WTC11 (cell line): ENCODE data around the gene TSPAN18. TPM values are rescaled to one million over a fixed set of nuclear protein-coding genes. Genes with fewer than 3 reads are reported as not detected.

Experiments
- ATAC-seq: fragments of 200-7000 bp; cut with Tn5 transposase; 2 replicates; pipeline ENCODE4 v1.10.0; 2021; ENCODE audit warnings: mild to moderate bottlenecking, moderate library complexity
- CTCF ChIA-PET: fragments of 300-600 bp; sonication (Branson Sonifier 250); formaldehyde crosslinking; loops from one replicate; lab custom pipeline; 2021; ENCODE audit warnings: antibody characterized with exemption; lab: Charles Lee
- POLR2A ChIA-PET: fragments of 350-600 bp; sonication (Branson Sonifier 250); formaldehyde crosslinking; loops from one replicate; lab custom pipeline; 2021; ENCODE audit warnings: antibody characterized with exemption; lab: Charles Lee
- DNase-seq: peaks from one replicate; pipeline ENCODE4 v3.0.0; 2021; ENCODE audit warnings: low spot score
- H3K27ac Mint-ChIP-seq: 2 replicates; pipeline ENCODE4 v1.8.0; 2021; ENCODE audit warnings: mixed read lengths
- H3K27me3 Mint-ChIP-seq: 2 replicates; pipeline ENCODE4 v1.8.0; 2021; ENCODE audit warnings: low read depth, mild to moderate bottlenecking, moderate library complexity, mixed read lengths
- H3K36me3 Mint-ChIP-seq: 2 replicates; pipeline ENCODE4 v1.8.0; 2021; ENCODE audit warnings: mixed read lengths
- H3K4me1 Mint-ChIP-seq: 2 replicates; pipeline ENCODE4 v1.8.0; 2022; ENCODE audit warnings: mixed read lengths
- H3K4me3 Mint-ChIP-seq: 2 replicates; pipeline ENCODE4 v1.8.0; 2021; ENCODE audit warnings: mild to moderate bottlenecking, moderate library complexity, mixed read lengths
- H3K9me3 Mint-ChIP-seq: 2 replicates; pipeline ENCODE4 v1.8.0; 2021; ENCODE audit warnings: mixed read lengths
- AFF4 ChIP-seq: sonication (generic); formaldehyde crosslinking; IDR thresholded peaks from 2 replicates; pipeline ENCODE4 v1.8.1; 2023; ENCODE audit warnings: mild to moderate bottlenecking, missing genetic modification reagents, borderline replicate concordance
- AR ChIP-seq: fragments of 250-450 bp; sonication (Bioruptor Pico); IDR thresholded peaks from 2 replicates; pipeline ENCODE4 v1.9.0; 2021; ENCODE audit warnings: mild to moderate bottlenecking
- CBFB ChIP-seq: sonication (generic); formaldehyde crosslinking; IDR thresholded peaks from 2 replicates; pipeline ENCODE4 v1.8.1; 2022; ENCODE audit warnings: mild to moderate bottlenecking, low read depth, missing genetic modification reagents
- ESRRA ChIP-seq: sonication (generic); formaldehyde crosslinking; IDR thresholded peaks from 2 replicates; pipeline ENCODE4 v1.8.1; 2022; ENCODE audit warnings: mild to moderate bottlenecking, missing genetic modification reagents, borderline replicate concordance
- HMGXB4 ChIP-seq: sonication (generic); formaldehyde crosslinking; IDR thresholded peaks from 2 replicates; pipeline ENCODE4 v1.8.1; 2023; ENCODE audit warnings: mild to moderate bottlenecking, moderate library complexity, missing genetic modification reagents
- JAZF1 ChIP-seq: fragments of 250-450 bp; sonication (Bioruptor Pico); IDR thresholded peaks from 2 replicates; pipeline ENCODE4 v1.9.0; 2021; ENCODE audit warnings: moderate library complexity, mild to moderate bottlenecking, inconsistent platforms
- KAT7 ChIP-seq: sonication (generic); formaldehyde crosslinking; IDR thresholded peaks from 2 replicates; pipeline ENCODE4 v1.8.1; 2023; ENCODE audit warnings: missing genetic modification reagents, mild to moderate bottlenecking, borderline replicate concordance
- MLX ChIP-seq: sonication (generic); formaldehyde crosslinking; IDR thresholded peaks from 2 replicates; pipeline ENCODE4 v1.8.1; 2023; ENCODE audit warnings: mild to moderate bottlenecking, missing genetic modification reagents, moderate library complexity
- NR1H2 ChIP-seq: sonication (generic); formaldehyde crosslinking; IDR thresholded peaks from 2 replicates; pipeline ENCODE4 v1.9.0; 2021; ENCODE audit warnings: mild to moderate bottlenecking, moderate library complexity, missing genetic modification reagents
- RORB ChIP-seq: fragments of 250-450 bp; sonication (Bioruptor Pico); IDR thresholded peaks from 2 replicates; pipeline ENCODE4 v1.9.0; 2021; ENCODE audit warnings: mild to moderate bottlenecking
- SP1 ChIP-seq: sonication (generic); formaldehyde crosslinking; conservative IDR thresholded peaks from 2 replicates; pipeline ENCODE4 v1.8.1; 2022; ENCODE audit warnings: missing genetic modification reagents
- TEAD4 ChIP-seq: sonication (generic); formaldehyde crosslinking; IDR thresholded peaks from 2 replicates; pipeline ENCODE4 v1.8.0; 2022; ENCODE audit warnings: mild to moderate bottlenecking, missing genetic modification reagents
- ZNF121 ChIP-seq: sonication (generic); formaldehyde crosslinking; IDR thresholded peaks from 2 replicates; pipeline ENCODE4 v1.8.0; 2023; ENCODE audit warnings: missing genetic modification reagents
- ZNF423 ChIP-seq: fragments of 250-450 bp; sonication (Bioruptor Pico); IDR thresholded peaks from 2 replicates; pipeline ENCODE4 v2.1.2; 2022; ENCODE audit warnings: mild to moderate bottlenecking, moderate library complexity
- total RNA-seq: library from RNA; stranded (reverse); gene quantifications from 3 replicates; pipeline ENCODE4 v1.2.3, GENCODE V29; 2021
- TF ChIP-seq, protein P1 (sequence below): sonication (generic); formaldehyde crosslinking; conservative IDR thresholded peaks from 2 replicates; pipeline ENCODE4 v1.8.1; 2022; ENCODE audit warnings: mild to moderate bottlenecking, missing genetic modification reagents
- TF ChIP-seq, protein P2 (sequence below): sonication (generic); formaldehyde crosslinking; IDR thresholded peaks from 2 replicates; pipeline ENCODE4 v1.8.1; 2023; ENCODE audit warnings: mild to moderate bottlenecking, missing genetic modification reagents
- TF ChIP-seq, protein P3 (sequence below): sonication (generic); formaldehyde crosslinking; IDR thresholded peaks from 2 replicates; pipeline ENCODE4 v1.8.0; 2022; ENCODE audit warnings: mild to moderate bottlenecking, missing genetic modification reagents

The TSPAN18 gene
- total RNA-seq, 1 experiment from 2014 or later: 44.7 TPM

- ChIA-PET CTCF (interaction anchor here (1.1 to 2.8 kb wide), 6 partner anchors 24 to 265 kb away, joined by 3 to 11 read pairs (median 6); partner anchors contain the start of gene TSPAN18), POLR2A (no interaction called here)
- DNase-seq: no peak
- no peaks in the 10 kb centered on the region for H3K36me3 Mint-ChIP-seq
- no peak for ATAC-seq
- H3K27ac Mint-ChIP-seq: 0 out of 2 replicates have a peak overlapping the region, but pooled peaks have one; percentile 29
- no peaks in the 10 kb centered on the region for H3K9me3 Mint-ChIP-seq
- TF ChIP-seq TEAD4 (CRISPR knock-in tag): no peak
- peaks cover 46% of the 10 kb centered on the region for H3K4me1 Mint-ChIP-seq
- H3K27me3 Mint-ChIP-seq: no peaks in the 10 kb centered on the region
- no peak overlapping the region for H3K4me3 Mint-ChIP-seq
Measured at GRCh38 chr11:44886790-44887140, 160.0 kb downstream of the TSPAN18 start.

- CTCF ChIA-PET: interaction anchor here (0.6 to 2.8 kb wide), 9 partner anchors 19 to 270 kb away, joined by 3 to 11 read pairs (median 4); partner anchors contain the start of gene TSPAN18
- POLR2A ChIA-PET: interaction anchor here (0.6 kb wide), 1 partner anchor 81 kb away, joined by 6 read pairs; no protein-coding TSS in a partner anchor
- H3K27ac Mint-ChIP-seq: no peak overlapping the region
Measured at GRCh38 chr11:44887636-44888035, 160.9 kb downstream of the TSPAN18 start.

More at GRCh38 chr11:44887636-44888035, 160.9 kb downstream of the TSPAN18 start:
- no peaks in the 10 kb centered on the region for H3K27me3 Mint-ChIP-seq
- no peaks in the 10 kb centered on the region for H3K9me3 Mint-ChIP-seq
- H3K36me3 Mint-ChIP-seq: no peaks in the 10 kb centered on the region
- ATAC-seq (peak; percentile 68), DNase-seq (no peak)
- H3K4me3 Mint-ChIP-seq: no peak overlapping the region; the same call in 1 of the 2 replicates
- TF ChIP-seq, protein P1, sequence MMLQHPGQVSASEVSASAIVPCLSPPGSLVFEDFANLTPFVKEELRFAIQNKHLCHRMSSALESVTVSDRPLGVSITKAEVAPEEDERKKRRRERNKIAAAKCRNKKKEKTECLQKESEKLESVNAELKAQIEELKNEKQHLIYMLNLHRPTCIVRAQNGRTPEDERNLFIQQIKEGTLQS (CRISPR knock-in tag): no peak
- TF ChIP-seq ESRRA: no peak
- TF ChIP-seq, protein P2, sequence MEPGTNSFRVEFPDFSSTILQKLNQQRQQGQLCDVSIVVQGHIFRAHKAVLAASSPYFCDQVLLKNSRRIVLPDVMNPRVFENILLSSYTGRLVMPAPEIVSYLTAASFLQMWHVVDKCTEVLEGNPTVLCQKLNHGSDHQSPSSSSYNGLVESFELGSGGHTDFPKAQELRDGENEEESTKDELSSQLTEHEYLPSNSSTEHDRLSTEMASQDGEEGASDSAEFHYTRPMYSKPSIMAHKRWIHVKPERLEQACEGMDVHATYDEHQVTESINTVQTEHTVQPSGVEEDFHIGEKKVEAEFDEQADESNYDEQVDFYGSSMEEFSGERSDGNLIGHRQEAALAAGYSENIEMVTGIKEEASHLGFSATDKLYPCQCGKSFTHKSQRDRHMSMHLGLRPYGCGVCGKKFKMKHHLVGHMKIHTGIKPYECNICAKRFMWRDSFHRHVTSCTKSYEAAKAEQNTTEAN: no peak
- TF ChIP-seq, protein P3, sequence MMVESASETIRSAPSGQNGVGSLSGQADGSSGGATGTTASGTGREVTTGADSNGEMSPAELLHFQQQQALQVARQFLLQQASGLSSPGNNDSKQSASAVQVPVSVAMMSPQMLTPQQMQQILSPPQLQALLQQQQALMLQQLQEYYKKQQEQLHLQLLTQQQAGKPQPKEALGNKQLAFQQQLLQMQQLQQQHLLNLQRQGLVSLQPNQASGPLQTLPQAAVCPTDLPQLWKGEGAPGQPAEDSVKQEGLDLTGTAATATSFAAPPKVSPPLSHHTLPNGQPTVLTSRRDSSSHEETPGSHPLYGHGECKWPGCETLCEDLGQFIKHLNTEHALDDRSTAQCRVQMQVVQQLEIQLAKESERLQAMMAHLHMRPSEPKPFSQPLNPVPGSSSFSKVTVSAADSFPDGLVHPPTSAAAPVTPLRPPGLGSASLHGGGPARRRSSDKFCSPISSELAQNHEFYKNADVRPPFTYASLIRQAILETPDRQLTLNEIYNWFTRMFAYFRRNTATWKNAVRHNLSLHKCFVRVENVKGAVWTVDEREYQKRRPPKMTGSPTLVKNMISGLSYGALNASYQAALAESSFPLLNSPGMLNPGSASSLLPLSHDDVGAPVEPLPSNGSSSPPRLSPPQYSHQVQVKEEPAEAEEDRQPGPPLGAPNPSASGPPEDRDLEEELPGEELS (CRISPR knock-in tag): no peak
- no peak for TF ChIP-seq TEAD4 (CRISPR knock-in tag)
- TF ChIP-seq AR (CRISPR knock-in tag): no peak
- no peak for TF ChIP-seq KAT7 (CRISPR knock-in tag)
- no peak for TF ChIP-seq AFF4
- no peak for TF ChIP-seq RORB
- TF ChIP-seq SP1 (CRISPR knock-in tag): no peak
- no peak for TF ChIP-seq ZNF121 (CRISPR knock-in tag)
- no peak for TF ChIP-seq MLX (CRISPR knock-in tag)
- no peak for TF ChIP-seq CBFB
- TF ChIP-seq ZNF423 (CRISPR knock-in tag): no peak
- no peak for TF ChIP-seq JAZF1 (CRISPR knock-in tag)
- TF ChIP-seq HMGXB4: no peak
- no peak for TF ChIP-seq NR1H2 (CRISPR knock-in tag)
- peaks cover 55% of the 10 kb centered on the region for H3K4me1 Mint-ChIP-seq
